ENCODE results near the gene DEPDC5. TPM values are rescaled to one million over a fixed set of nuclear protein-coding genes. Genes with fewer than 3 reads are reported as not detected.

Gene DEPDC5
- total RNA-seq, 1 experiment from 2014 or later, result 39.3 TPM

DNA sequence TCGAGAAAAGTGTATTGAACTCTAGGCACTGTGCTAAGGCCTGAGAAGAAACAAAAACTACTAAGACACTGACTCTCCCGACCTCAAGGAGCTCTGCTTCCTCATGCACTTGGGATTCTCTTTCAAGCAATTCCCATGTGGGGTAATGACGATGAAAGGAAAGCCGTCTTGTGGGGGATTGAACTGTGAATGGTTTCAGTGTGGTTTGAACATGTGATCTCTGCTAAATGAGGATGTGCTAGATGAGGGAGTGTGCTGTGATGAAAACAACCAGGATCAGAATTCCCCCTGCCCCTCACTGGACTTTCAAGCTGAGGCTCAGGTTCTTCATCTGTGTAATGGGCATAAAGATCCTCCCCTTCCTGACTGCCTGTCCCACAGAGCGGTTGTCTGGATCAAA, 74.9 kb downstream of the DEPDC5 start:
- DNase-seq (ENCODE audit: low spot score), result no peak
- H3K4me3 ChIP-seq (ENCODE audit: low read depth, low read length, poor library complexity, severe bottlenecking), result no peak overlapping the region
- no peaks in the 10 kb centered on the region for H3K27me3 ChIP-seq (replicated peaks; ENCODE audit: insufficient read depth, low read depth, low read length, poor library complexity)
- POLR2A ChIA-PET (ENCODE audit: low non-redundant PET), result no interaction called here
- no TSS peak for BruUV-seq (replicated peaks)
- H3K4me1 ChIP-seq (ENCODE audit: insufficient read depth, low read length, poor library complexity, severe bottlenecking), result no peaks in the 10 kb centered on the region
- no peak overlapping the region for H3K27ac ChIP-seq (ENCODE audit: low read depth, low read length, poor library complexity, severe bottlenecking)
- H3K9me3 ChIP-seq (ENCODE audit: low read depth, low read length, poor library complexity, severe bottlenecking), result no peaks in the 10 kb centered on the region
- CTCF ChIA-PET, result no interaction called here
- H3K36me3 ChIP-seq (ENCODE audit: insufficient read depth, low read length, poor library complexity, severe bottlenecking), result no peaks in the 10 kb centered on the region
- TF ChIP-seq, protein P1, sequence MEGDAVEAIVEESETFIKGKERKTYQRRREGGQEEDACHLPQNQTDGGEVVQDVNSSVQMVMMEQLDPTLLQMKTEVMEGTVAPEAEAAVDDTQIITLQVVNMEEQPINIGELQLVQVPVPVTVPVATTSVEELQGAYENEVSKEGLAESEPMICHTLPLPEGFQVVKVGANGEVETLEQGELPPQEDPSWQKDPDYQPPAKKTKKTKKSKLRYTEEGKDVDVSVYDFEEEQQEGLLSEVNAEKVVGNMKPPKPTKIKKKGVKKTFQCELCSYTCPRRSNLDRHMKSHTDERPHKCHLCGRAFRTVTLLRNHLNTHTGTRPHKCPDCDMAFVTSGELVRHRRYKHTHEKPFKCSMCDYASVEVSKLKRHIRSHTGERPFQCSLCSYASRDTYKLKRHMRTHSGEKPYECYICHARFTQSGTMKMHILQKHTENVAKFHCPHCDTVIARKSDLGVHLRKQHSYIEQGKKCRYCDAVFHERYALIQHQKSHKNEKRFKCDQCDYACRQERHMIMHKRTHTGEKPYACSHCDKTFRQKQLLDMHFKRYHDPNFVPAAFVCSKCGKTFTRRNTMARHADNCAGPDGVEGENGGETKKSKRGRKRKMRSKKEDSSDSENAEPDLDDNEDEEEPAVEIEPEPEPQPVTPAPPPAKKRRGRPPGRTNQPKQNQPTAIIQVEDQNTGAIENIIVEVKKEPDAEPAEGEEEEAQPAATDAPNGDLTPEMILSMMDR (conservative IDR thresholded peaks at IDR 0.05; ENCODE audit: low read depth, low read length), result no peak
- TF ChIP-seq EZH2 (IDR thresholded peaks at IDR 0.05; ENCODE audit: borderline replicate concordance, low read depth, low read length, poor library complexity, severe bottlenecking), result no peak
- intact Hi-C loops (cut with micrococcal nuclease; ENCODE audit: unreplicated experiment), result no loop called here

DNA sequence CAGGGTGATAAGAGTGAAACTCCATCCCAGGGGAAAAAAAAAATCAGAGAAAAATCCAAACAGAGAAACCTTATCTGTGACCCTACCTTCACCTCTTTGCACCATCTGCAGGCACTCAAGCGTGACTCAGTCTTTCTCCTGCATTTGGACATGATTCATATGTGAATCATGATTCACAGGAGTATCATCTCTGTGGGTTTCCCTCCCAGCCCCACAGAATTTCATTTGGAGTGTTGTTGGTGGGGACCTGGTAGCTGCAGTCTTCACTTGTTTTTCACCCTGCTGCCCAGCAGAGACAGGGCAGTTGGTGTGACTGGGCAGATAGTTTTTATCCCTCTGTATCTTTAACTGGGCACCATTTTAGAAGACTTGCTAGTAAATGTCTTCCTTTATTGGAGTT, 75.7 kb downstream of the DEPDC5 start:
- Histone ChIP-seq H3K36me3 (ENCODE audit: insufficient read depth, low read length, poor library complexity, severe bottlenecking) (no peaks in the 10 kb centered on the region), H3K4me1 (ENCODE audit: insufficient read depth, low read length, poor library complexity, severe bottlenecking) (no peaks in the 10 kb centered on the region), H3K27ac (ENCODE audit: low read depth, low read length, poor library complexity, severe bottlenecking) (no peak overlapping the region), H3K27me3 (replicated peaks; ENCODE audit: insufficient read depth, low read depth, low read length, poor library complexity) (no peaks in the 10 kb centered on the region), H3K9me3 (ENCODE audit: low read depth, low read length, poor library complexity, severe bottlenecking) (no peaks in the 10 kb centered on the region), H3K4me3 (ENCODE audit: low read depth, low read length, poor library complexity, severe bottlenecking) (no peak overlapping the region)
- intact Hi-C loops (cut with micrococcal nuclease; ENCODE audit: unreplicated experiment), result no loop called here
- ChIA-PET CTCF (no interaction called here), POLR2A (ENCODE audit: low non-redundant PET) (no interaction called here)
- no TSS peak for BruUV-seq (replicated peaks)
- DNase-seq (ENCODE audit: low spot score), result peak; percentile 8
- TF ChIP-seq, protein P1 (conservative IDR thresholded peaks at IDR 0.05; ENCODE audit: low read depth, low read length), result no peak

DNA sequence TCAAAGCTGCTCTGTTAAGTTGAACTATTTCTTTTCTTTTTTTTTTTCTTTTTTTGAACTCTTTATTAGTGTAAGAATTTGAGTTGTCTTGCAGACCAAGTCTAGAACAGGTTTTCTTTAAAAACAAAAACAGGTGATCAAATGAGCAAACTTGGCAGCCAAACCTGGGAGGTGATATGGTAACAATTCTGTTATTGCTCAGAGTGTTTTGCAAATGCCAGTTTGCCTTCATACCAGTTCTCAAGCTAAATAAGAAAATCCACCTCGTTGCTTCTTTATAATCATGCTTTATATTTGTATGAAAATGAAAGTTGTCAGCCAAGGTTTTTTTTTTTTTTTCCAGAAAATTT, 76.9 kb downstream of the DEPDC5 start:
- Histone ChIP-seq H3K4me3 (ENCODE audit: low read depth, low read length, poor library complexity, severe bottlenecking) (no peak overlapping the region), H3K9me3 (ENCODE audit: low read depth, low read length, poor library complexity, severe bottlenecking) (no peaks in the 10 kb centered on the region), H3K27ac (ENCODE audit: low read depth, low read length, poor library complexity, severe bottlenecking) (no peak overlapping the region), H3K27me3 (replicated peaks; ENCODE audit: insufficient read depth, low read depth, low read length, poor library complexity) (no peaks in the 10 kb centered on the region), H3K36me3 (ENCODE audit: insufficient read depth, low read length, poor library complexity, severe bottlenecking) (no peaks in the 10 kb centered on the region), H3K4me1 (ENCODE audit: insufficient read depth, low read length, poor library complexity, severe bottlenecking) (no peaks in the 10 kb centered on the region)
- no peak for DNase-seq (ENCODE audit: low spot score)
- ChIA-PET CTCF (no interaction called here), POLR2A (ENCODE audit: low non-redundant PET) (no interaction called here)
- TF ChIP-seq, protein P1 (conservative IDR thresholded peaks at IDR 0.05; ENCODE audit: low read depth, low read length), result no peak
- TF ChIP-seq EZH2 (IDR thresholded peaks at IDR 0.05; ENCODE audit: borderline replicate concordance, low read depth, low read length, poor library complexity, severe bottlenecking), result no peak
- intact Hi-C loops (cut with micrococcal nuclease; ENCODE audit: unreplicated experiment), result no loop called here
- no TSS peak for BruUV-seq (replicated peaks)

Data from A673 (cell line).